Sigmoid colon (tissue), 7 donors: Measurements from ENCODE around the gene RIT2. TPM values are rescaled to one million over a fixed set of nuclear protein-coding genes. Genes with fewer than 3 reads are reported as not detected.

Experiments used
- DNase-seq: peaks from one replicate; pipeline ENCODE4 v3.0.0-alpha.2; 2019
- H3K27ac ChIP-seq, 4 donors: fragments of 200-600 bp; sonication (generic); one replicate each; pipeline ENCODE4 v1.5.1; 2016 to 2019; ENCODE audit warnings: mild to moderate bottlenecking in 1 of 4
- H3K27me3 ChIP-seq, 3 donors: fragments of 200-600 bp; sonication (generic); one replicate each; pipeline ENCODE4 v1.5.1; 2019; ENCODE audit warnings: mild to moderate bottlenecking in 1 of 3
- H3K36me3 ChIP-seq, 4 donors: fragments of 200-600 bp; sonication (generic); one replicate each; pipeline ENCODE4 v1.5.1; 2016 to 2019
- H3K4me1 ChIP-seq, 4 donors: fragments of 200-600 bp; sonication (generic); one replicate each; pipeline ENCODE4 v1.5.1; 2017 to 2019
- H3K4me3 ChIP-seq, 4 donors: fragments of 200-600 bp; sonication (generic); one replicate each; pipeline ENCODE4 v1.5.1; 2017 to 2019; ENCODE audit warnings: mild to moderate bottlenecking in 2 of 4, moderate library complexity in 1 of 4
- H3K9me3 ChIP-seq, 4 donors: fragments of 200-600 bp in 3 of 4; sonication (generic) in 3 of 4; one replicate each; pipeline versions ENCODE4 v1.5.1 to v1.6.1; 2013 to 2019
- CTCF ChIP-seq, 4 experiments: fragments of 450-650 bp in 3 of 4; fragments of 200-600 bp in 1 of 4; IDR thresholded peaks; one replicate each; pipeline ENCODE4 v1.5.1; 2016 to 2019; ENCODE audit warnings: antibody characterized with exemption in 4 of 4, mild to moderate bottlenecking in 3 of 4, moderate library complexity in 2 of 4
- EP300 ChIP-seq, 4 donors: sonication (generic); formaldehyde crosslinking; IDR thresholded peaks; one replicate each; pipeline ENCODE4 v1.6.1; 2017; ENCODE audit warnings: antibody characterized with exemption in 4 of 4
- POLR2A ChIP-seq, 2 donors: fragments of 450-650 bp; IDR thresholded peaks; one replicate each; pipeline ENCODE4 v1.6.1; 2016; ENCODE audit warnings: antibody characterized with exemption in 2 of 2, mild to moderate bottlenecking in 2 of 2, moderate library complexity in 2 of 2
- POLR2AphosphoS5 ChIP-seq, 4 donors: sonication (generic); formaldehyde crosslinking; IDR thresholded peaks; one replicate each; pipeline ENCODE4 v1.6.1; 2017; ENCODE audit warnings: antibody characterized with exemption in 4 of 4
- WGBS, 2 donors: extraction: QIAGEN DNeasy Blood & Tissue Kit; methylation state at CpG; one replicate each; pipeline ENCODE4 v1.1.7; 2013; 5-methylcytosine and 5-hydroxymethylcytosine counted together
- intact Hi-C: fragments of 100-400 bp; cut with DNase I; formaldehyde crosslinking; loops from one replicate; pipeline ENCODE4 v1.15.1; 2023
- polyA plus RNA-seq, 3 donors: library from polyadenylated mRNA; stranded (reverse); fragments of 200-250 nt; gene quantifications; one replicate each; pipeline ENCODE4 v1.2.3, GENCODE V29; 2013
- total RNA-seq, 4 donors: library from RNA; depleted of rRNA; stranded (reverse); fragments of >200 nt; gene quantifications; one replicate each; pipeline ENCODE4 v1.1.0, GENCODE V29; 2016
- donor health status: healthy with polysubstance abuse.
- donor health status: Bipolar disorder and iron deficiency.
- donor health status: healthy.

The RIT2 gene
- total and polyA plus RNA-seq, 7 donors, result 0.17 to 1.8 TPM; not detected in 5

GRCh38 chr18:42976869-42977590 lies 138.5 kb downstream of the RIT2 start:
- Histone ChIP-seq H3K27ac (no peak overlapping the region), H3K9me3 (no peaks in the 10 kb centered on the region), H3K4me1 (no peaks in the 10 kb centered on the region), H3K27me3 (no peaks in the 10 kb centered on the region), H3K36me3 (no peaks in the 10 kb centered on the region), H3K4me3 (no peak overlapping the region)
- TF ChIP-seq CTCF (IDR thresholded peaks at IDR 0.05) (no peak), POLR2A (IDR thresholded peaks at IDR 0.05) (no peak), POLR2AphosphoS5 (IDR thresholded peaks at IDR 0.05) (no peak), EP300 (IDR thresholded peaks at IDR 0.05) (no peak)
- intact Hi-C loops, result no loop called here
- no peak for DNase-seq
- 32 to 43% methylated on average over 3 of the region's 3 CpGs for WGBS, 2 donors

- Histone ChIP-seq H3K27ac (no peak overlapping the region), H3K4me1 (no peaks in the 10 kb centered on the region), H3K4me3 (no peak overlapping the region), H3K9me3 (no peaks in the 10 kb centered on the region), H3K36me3 (no peaks in the 10 kb centered on the region), H3K27me3 (no peaks in the 10 kb centered on the region)
- no peak for DNase-seq
- TF ChIP-seq POLR2A (IDR thresholded peaks at IDR 0.05) (no peak), EP300 (IDR thresholded peaks at IDR 0.05) (no peak)
- 47 to 75% methylated on average over 2 of the region's 2 CpGs for WGBS, 2 donors
- intact Hi-C loops, result no loop called here
Measured at GRCh38 chr18:42969366-42969765, 146.1 kb downstream of the RIT2 start.

GRCh38 chr18:42961298-42961697 lies 154.2 kb downstream of the RIT2 start:
- DNase-seq, result no peak

GRCh38 chr18:42959528-42959927 lies 156.0 kb downstream of the RIT2 start:
- no peak overlapping the region for H3K27ac ChIP-seq
- intact Hi-C loops, result no loop called here
- no peak for DNase-seq
- no peaks in the 10 kb centered on the region for H3K27me3 ChIP-seq
- H3K36me3 ChIP-seq, result no peaks in the 10 kb centered on the region
- H3K9me3 ChIP-seq, result no peaks in the 10 kb centered on the region
- TF ChIP-seq POLR2A (IDR thresholded peaks at IDR 0.05), result no peak
- TF ChIP-seq POLR2AphosphoS5 (IDR thresholded peaks at IDR 0.05), result no peak
- no peak for TF ChIP-seq CTCF (IDR thresholded peaks at IDR 0.05)
- no peak for TF ChIP-seq EP300 (IDR thresholded peaks at IDR 0.05)
- WGBS, 2 donors, result 58 to 74% methylated on average over 2 of the region's 2 CpGs
- no peaks in the 10 kb centered on the region for H3K4me1 ChIP-seq
- no peak overlapping the region for H3K4me3 ChIP-seq

More at GRCh38 chr18:42961298-42961697, 154.2 kb downstream of the RIT2 start:
- no peaks in the 10 kb centered on the region for H3K27me3 ChIP-seq
- intact Hi-C loops, result no loop called here
- TF ChIP-seq POLR2A (IDR thresholded peaks at IDR 0.05) (no peak), CTCF (IDR thresholded peaks at IDR 0.05) (no peak), POLR2AphosphoS5 (IDR thresholded peaks at IDR 0.05) (no peak), EP300 (IDR thresholded peaks at IDR 0.05) (no peak)
- H3K4me3 ChIP-seq, result no peak overlapping the region
- H3K36me3 ChIP-seq, result no peaks in the 10 kb centered on the region
- no peaks in the 10 kb centered on the region for H3K4me1 ChIP-seq
- H3K27ac ChIP-seq, result no peak overlapping the region
- 87% methylated on average over 3 of the region's 3 CpGs for WGBS, 2 donors
- no peaks in the 10 kb centered on the region for H3K9me3 ChIP-seq

- Histone ChIP-seq H3K9me3 (no peaks in the 10 kb centered on the region), H3K36me3 (no peaks in the 10 kb centered on the region), H3K27me3 (no peaks in the 10 kb centered on the region), H3K4me1 (no peaks in the 10 kb centered on the region), H3K27ac (no peak overlapping the region), H3K4me3 (no peak overlapping the region)
- no peak for DNase-seq
- TF ChIP-seq EP300 (IDR thresholded peaks at IDR 0.05), result no peak
- no peak for TF ChIP-seq POLR2AphosphoS5 (IDR thresholded peaks at IDR 0.05)
- TF ChIP-seq POLR2A (IDR thresholded peaks at IDR 0.05), result no peak
- no peak for TF ChIP-seq CTCF (IDR thresholded peaks at IDR 0.05)
- WGBS, 2 donors, result 80 to 87% methylated on average over 4 of the region's 4 CpGs
- intact Hi-C loops, result no loop called here
Measured at GRCh38 chr18:42958353-42958752, 157.1 kb downstream of the RIT2 start.
